HG02852 (cell line): Measurements from ENCODE around the gene ANKFY1.
A peak's percentile ranks its signal among the peaks of the same experiment; 100 is the strongest.
"Not testable (repeated sequence)": the region's sequence is repeated elsewhere in the genome, so short reads cannot be mapped to it uniquely, and the experiment has no call there.

Experiments
- ATAC-seq: cut with Tn5 transposase; IDR thresholded peaks from one replicate; pipeline ENCODE4 v1.9.1; 2021; ENCODE audit warnings: mild to moderate bottlenecking, moderate library complexity; ENCODE audit not compliant: unreplicated experiment

ANKFY1 gene

DNA sequence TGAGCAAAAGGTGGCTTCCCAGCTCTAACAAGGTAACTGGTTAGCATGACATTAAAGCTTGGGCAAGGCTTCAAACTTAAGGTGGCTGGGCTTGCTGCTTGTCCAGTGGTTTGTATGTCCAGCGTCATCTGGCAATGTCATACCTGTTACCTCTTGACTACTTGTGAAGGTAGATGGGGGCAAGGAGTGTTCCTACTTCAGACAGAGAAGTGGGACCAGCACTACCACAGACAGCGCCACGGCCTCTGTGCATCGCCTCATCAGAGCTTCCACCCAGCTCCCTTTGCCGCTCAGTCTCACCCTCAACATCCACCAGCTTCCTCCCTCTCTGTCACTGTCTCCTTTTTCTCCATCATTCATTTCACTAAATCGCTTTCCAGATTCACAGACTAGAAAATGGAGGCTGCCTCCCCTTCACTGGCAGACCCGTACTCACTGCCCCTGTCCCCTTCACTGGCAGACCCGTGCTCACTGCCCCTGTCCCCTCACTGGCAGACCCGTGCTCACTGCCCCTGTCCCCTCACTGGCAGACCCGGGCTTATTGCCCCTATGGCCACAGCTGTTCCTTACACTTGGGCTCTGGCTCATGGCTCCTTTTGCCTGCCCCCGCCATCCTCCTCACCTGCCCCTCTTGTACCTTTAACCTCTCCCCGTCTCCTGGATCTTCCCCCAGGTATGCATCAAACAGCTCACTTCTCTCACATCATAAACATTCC lies 106.0 kb downstream of the ANKFY1 start:
- ATAC-seq = no peak

DNA sequence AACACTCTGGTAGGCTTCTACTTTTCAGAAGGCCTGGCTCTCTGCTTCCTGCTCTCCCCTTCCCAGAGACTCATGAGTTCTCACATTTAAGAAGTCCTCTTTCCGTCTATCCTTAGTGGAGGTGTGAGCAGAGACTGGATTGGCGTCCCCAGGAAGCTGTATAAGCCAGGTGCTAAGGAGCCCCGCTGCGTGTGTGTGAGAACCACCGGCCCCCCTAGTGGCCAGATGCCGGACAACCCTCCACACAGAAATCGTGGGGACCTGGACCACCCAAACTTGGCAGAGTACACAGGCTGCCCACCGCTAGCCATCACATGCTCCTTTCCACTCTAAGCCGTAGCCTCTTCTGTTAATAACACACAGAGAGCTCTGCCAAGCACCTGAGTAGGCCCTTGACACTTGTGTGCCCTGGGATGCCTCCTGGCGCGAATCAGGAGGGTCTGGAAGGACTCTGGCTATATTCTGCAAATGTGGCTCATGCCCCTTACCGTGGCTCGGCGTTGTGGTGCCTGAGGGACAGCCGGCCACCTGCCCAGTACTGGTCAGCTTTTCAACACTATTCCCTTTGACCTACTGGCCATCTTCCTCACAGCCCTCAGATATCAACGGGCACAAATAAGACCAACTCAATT lies 106.9 kb downstream of the ANKFY1 start:
- ATAC-seq = no peak

- no peak for ATAC-seq
These were observed 107.7 kb downstream of the ANKFY1 start for GRCh38 chr17:4155980-4156620.

DNA sequence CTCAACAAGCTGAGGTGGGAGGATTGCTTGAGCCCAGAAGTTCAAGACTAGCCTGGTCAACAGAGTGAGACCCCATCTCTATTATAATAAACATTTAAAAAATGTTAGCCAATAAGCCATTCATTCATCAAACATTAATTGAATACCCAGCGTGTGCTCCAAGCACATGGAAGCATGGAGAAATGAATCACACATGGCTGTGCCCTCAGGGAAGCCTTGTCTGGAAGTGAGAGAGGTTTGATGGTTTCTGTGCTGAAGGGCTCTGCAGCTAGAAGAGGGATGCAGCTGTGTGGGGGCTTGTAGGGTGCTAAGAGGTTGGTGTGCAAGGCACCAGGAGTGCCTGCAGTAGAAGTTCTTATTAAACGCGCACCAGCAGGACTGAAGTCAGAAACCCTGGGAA lies 109.6 kb downstream of the ANKFY1 start:
- ATAC-seq = no peak

DNA sequence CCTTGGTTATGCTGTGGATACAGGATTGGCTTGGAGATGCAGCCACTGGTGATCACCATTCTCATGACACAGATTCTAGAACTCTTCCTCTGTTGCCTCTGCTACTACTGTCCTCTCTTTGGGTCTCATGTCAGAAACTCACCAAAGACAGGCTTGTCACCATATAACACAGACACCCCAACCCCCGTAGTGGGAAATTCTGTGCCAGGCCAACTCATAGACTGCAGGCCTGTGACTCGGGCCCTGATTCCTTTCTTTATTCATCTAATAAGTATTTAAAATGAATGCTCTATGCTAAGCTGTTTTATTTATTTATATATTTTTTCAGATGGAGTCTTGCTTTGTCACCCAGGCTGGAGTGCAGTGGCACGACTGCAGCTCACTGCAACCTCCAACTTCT lies 111.3 kb downstream of the ANKFY1 start:
- no peak for ATAC-seq

DNA sequence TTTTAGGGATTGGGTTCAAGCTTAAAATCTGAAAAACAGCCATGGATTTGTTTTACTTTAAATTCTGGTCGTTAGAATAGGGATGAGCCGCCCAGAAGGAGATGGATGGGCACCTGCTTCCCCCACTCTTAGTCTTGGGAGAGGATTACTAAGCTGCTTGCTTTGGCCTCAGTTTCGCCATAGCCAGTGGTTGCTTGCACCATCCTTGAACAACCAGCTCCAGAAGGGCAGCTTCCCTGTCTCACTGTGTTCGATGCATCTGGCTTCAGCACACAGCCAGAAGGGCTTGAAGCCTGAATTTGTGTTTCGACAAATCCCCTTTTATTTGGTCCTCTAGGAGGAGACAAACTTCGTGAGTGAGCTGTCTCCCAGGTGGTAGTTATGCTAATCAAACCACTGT lies 113.7 kb downstream of the ANKFY1 start:
- no peak for ATAC-seq

DNA sequence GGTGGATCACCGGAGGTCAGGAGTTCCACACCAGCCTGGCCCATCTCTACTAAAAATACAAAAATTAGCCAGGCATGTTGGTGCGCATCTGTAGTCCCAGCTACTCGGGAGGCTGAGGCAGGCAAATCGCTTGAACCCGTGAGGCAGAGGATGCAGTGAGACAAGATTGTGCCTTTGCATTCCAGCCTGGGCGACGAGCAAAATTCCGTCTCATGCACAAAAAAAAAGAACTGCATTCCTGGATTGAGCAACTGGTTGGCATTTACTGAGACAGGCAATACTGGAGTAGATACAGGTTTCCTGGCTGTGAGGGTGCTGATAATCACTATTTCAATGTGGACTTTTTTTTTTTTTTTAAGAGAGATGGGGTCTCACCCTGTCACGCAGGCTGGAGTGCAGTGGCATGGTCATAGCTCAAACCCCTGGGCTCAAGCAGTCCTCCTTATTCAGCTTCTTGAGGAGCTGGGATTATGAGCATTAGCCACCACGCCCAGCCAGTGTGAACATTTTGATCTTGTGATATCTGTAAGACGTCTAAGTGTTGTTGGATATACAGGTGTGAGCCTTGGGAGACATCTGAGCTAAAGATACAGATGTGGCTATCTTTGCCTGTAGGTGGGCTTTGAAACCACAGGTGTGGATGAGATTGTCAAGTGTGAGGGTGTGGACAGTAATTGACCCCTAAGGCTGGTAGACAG lies 115.0 kb downstream of the ANKFY1 start:
- no peak for ATAC-seq

DNA sequence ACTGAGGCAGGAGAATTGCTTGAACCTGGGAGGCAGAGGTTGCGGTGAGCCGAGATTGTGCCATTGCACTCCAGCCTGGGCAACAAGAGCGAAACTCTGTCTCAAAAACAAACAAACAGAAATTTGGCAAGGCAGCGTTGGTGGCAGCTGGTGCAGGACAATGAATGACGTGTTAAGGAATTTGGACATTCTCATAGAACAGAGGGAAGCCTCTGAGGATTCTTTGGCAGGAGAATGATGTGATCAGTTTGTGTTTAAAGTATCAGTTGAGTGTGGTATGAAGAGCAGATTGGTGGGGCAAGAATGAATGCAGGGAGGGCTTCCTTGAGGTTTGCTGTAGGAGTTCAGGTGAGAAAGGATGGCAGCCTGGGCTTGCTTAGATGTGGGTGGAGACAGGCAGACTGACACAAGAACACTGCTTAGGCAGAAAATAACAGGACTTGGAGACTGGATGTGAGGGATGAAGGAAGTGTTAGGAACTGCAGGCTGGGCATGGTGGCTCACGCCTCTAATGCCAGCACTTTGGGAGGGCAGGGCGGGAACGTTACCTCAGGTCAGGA lies 115.9 kb downstream of the ANKFY1 start:
- no peak for ATAC-seq

DNA sequence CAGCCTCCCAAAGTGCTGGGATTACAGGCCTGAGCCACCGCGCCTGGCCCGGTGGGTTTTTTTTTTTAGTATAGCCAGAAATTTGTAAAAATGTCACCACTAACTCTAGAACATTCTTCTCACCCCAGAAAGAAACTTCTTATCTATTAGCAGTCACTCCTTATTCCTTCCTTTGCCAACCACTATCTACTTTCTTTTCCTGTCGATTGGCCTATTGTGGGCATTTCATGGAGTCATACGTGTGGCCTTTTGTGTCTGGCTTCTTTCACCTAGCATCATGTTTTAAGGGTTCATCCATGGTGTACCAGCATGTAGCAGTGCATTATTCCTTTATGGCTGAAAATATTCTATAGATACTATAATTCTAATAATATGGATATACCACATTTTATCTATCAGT lies 117.1 kb downstream of the ANKFY1 start:
- no peak for ATAC-seq

- no peak for ATAC-seq
These were observed 119.4 kb downstream of the ANKFY1 start for GRCh38 chr17:4144422-4144747.

GRCh38 chr17:4143563-4144421 lies 120.0 kb downstream of the ANKFY1 start:
- peak; percentile 56 for ATAC-seq

DNA sequence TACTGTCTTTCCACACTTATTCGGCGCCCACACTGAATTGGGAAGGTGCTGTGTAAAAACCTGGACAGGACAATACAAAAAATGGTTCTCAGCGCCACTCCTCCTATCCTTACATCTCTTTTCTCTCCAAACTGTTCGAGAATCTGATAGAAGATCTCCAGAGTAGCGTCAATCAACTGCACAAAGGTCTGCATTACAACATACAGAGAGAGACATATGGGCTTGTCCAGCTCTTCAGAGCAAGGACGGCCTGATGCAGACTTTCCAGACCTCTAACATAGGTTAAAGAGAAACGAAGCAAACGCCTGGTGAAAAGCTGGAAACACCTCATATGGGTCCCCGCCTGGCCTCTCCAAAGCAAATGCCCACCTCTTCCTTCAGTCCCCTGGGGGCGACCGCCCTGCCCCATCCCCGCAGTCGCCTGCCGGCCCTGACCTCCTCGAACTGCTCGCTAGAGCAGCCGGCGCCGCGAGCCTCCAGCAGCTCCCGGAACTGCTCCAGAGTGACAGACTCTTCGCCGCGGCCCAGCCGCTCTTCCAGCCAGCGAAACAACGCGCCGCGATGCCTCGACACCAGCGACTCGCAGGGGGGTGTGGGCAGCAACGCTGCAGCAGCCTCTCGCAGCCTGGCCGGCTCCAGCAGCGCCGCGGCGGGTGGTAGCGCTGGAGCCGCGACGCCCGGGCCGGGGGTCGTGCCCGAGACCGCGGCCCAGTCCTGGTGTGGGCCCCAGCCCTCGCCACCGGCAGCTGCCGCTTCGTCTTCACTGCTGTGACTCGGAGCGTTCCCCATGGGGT lies 121.5 kb downstream of the ANKFY1 start:
- ATAC-seq = peak; percentile 18

GRCh38 chr17:4140125-4140524 lies 123.7 kb downstream of the ANKFY1 start:
- ATAC-seq = no peak

- ATAC-seq = not testable (repeated sequence)
These were observed 124.8 kb downstream of the ANKFY1 start for GRCh38 chr17:4138906-4139526.

DNA sequence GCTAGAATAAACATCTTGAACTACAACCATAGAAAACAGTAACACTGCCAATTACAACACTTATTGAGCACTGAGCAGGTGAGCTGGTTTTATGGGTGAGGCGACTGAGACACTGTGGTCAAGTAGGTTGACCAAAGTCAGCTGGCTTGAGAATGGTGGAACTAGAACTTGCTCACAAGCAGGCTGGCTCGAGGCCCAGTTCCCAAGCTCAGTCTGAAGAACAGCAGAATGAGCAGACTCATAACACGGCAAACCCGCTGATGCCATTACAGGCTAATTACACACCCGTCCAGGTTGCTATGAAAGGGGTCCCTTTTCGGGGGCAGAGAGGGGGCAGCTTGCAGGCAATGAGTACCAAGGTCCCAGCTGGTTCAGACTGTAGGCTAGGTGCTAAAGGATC lies 127.4 kb downstream of the ANKFY1 start:
- no peak for ATAC-seq

DNA sequence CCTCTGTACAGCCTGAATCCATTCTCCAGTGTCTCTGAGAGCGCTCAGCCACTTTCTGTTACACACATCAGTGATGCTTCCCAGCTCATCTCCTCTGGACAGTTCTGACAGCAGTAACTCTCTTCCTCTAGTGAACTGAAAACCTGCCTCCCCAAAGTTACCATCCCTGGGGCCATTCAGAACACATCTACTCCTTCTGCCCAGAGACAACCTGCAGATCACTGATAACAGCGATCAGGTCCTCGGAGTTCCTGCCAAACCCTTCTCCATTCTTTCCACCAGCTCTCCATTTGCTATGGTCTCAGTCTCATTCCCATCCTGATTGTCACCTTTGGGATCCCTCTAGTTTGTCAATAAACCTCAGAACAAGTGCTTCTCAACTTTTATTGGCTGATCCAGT lies 128.3 kb downstream of the ANKFY1 start:
- ATAC-seq = no peak

GRCh38 chr17:4134721-4135120 lies 129.1 kb downstream of the ANKFY1 start:
- ATAC-seq = no peak

GRCh38 chr17:4130715-4131114 lies 133.1 kb downstream of the ANKFY1 start:
- no peak for ATAC-seq

DNA sequence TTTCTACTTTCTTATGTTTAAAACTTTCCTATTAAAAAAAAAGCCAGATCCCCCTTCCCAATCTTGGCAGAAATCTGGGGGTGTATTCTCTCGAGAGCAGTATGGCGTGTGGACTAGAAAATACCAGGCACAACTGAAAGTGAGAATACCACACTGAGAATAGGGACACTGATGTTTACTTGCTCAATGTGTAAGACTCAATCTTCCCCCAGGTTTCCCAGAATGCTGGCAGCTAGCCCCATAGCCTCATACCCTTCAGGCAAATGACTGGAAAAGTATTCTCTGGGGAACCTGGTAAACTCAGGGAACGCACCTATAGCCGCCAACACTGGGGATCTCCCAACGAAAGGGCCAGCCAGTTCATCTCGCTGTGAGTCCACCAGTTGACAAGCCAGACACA lies 136.2 kb downstream of the ANKFY1 start:
- no peak for ATAC-seq
